ENCODE measurements around the gene GOLGA6L10. TPM values are rescaled to one million over a fixed set of nuclear protein-coding genes. Genes with fewer than 3 reads are reported as not detected.
A peak's percentile ranks its signal among the peaks of the same experiment; 100 is the strongest.
"Not testable (repeated sequence)": the region's sequence is repeated elsewhere in the genome, so short reads cannot be mapped to it uniquely, and the experiment has no call there.

GOLGA6L10 gene
- total RNA-seq, 1 donor from 2014 or later, result 0.84 TPM

GRCh38 chr15:82342632-82343374 is 6.5 kb downstream of the GOLGA6L10 start:
- H3K4me3 ChIP-seq (ENCODE audit: low read depth, low read length); H3K27me3 ChIP-seq (ENCODE audit: control insufficient read depth, insufficient read depth, low read length); DNase-seq (ENCODE audit: low read depth); H3K36me3 ChIP-seq (ENCODE audit: control insufficient read depth, insufficient read depth, low read length): not testable (repeated sequence)
- TF ChIP-seq CTCF (IDR thresholded peaks at IDR 0.05; ENCODE audit: insufficient read depth, low read length, poor library complexity, severe bottlenecking), result peak; percentile 21

GRCh38 chr15:82338573-82338972 is 10.7 kb downstream of the GOLGA6L10 start:
- not testable (repeated sequence) for H3K4me3 ChIP-seq (ENCODE audit: low read depth, low read length); H3K36me3 ChIP-seq (ENCODE audit: control insufficient read depth, insufficient read depth, low read length); H3K27me3 ChIP-seq (ENCODE audit: control insufficient read depth, insufficient read depth, low read length); DNase-seq (ENCODE audit: low read depth)

GRCh38 chr15:82338053-82338452 is 11.2 kb downstream of the GOLGA6L10 start:
- not testable (repeated sequence) for DNase-seq (ENCODE audit: low read depth); H3K4me3 ChIP-seq (ENCODE audit: low read depth, low read length); H3K27me3 ChIP-seq (ENCODE audit: control insufficient read depth, insufficient read depth, low read length); H3K36me3 ChIP-seq (ENCODE audit: control insufficient read depth, insufficient read depth, low read length)

GRCh38 chr15:82337051-82337450 is 12.2 kb downstream of the GOLGA6L10 start:
- H3K36me3 ChIP-seq (ENCODE audit: control insufficient read depth, insufficient read depth, low read length); DNase-seq (ENCODE audit: low read depth); H3K27me3 ChIP-seq (ENCODE audit: control insufficient read depth, insufficient read depth, low read length); H3K4me3 ChIP-seq (ENCODE audit: low read depth, low read length): not testable (repeated sequence)

GRCh38 chr15:82336180-82336647 is 13.1 kb downstream of the GOLGA6L10 start:
- H3K36me3 ChIP-seq (ENCODE audit: control insufficient read depth, insufficient read depth, low read length); DNase-seq (ENCODE audit: low read depth); H3K27me3 ChIP-seq (ENCODE audit: control insufficient read depth, insufficient read depth, low read length); H3K4me3 ChIP-seq (ENCODE audit: low read depth, low read length): not testable (repeated sequence)

- DNase-seq (ENCODE audit: low read depth); H3K36me3 ChIP-seq (ENCODE audit: control insufficient read depth, insufficient read depth, low read length); H3K4me3 ChIP-seq (ENCODE audit: low read depth, low read length); H3K27me3 ChIP-seq (ENCODE audit: control insufficient read depth, insufficient read depth, low read length): not testable (repeated sequence)
Observed at GRCh38 chr15:82335006-82335405, 14.3 kb downstream of the GOLGA6L10 start.

GRCh38 chr15:82334554-82334932 is 14.7 kb downstream of the GOLGA6L10 start:
- not testable (repeated sequence) for DNase-seq (ENCODE audit: low read depth); H3K27me3 ChIP-seq (ENCODE audit: control insufficient read depth, insufficient read depth, low read length); H3K4me3 ChIP-seq (ENCODE audit: low read depth, low read length); H3K36me3 ChIP-seq (ENCODE audit: control insufficient read depth, insufficient read depth, low read length)

- H3K36me3 ChIP-seq (ENCODE audit: control insufficient read depth, insufficient read depth, low read length); H3K27me3 ChIP-seq (ENCODE audit: control insufficient read depth, insufficient read depth, low read length); H3K4me3 ChIP-seq (ENCODE audit: low read depth, low read length); DNase-seq (ENCODE audit: low read depth): not testable (repeated sequence)
Observed at GRCh38 chr15:82333603-82334553, 15.4 kb downstream of the GOLGA6L10 start.

- H3K4me3 ChIP-seq (ENCODE audit: low read depth, low read length); DNase-seq (ENCODE audit: low read depth); H3K27me3 ChIP-seq (ENCODE audit: control insufficient read depth, insufficient read depth, low read length); H3K36me3 ChIP-seq (ENCODE audit: control insufficient read depth, insufficient read depth, low read length): not testable (repeated sequence)
Observed at GRCh38 chr15:82332711-82333602, 16.3 kb downstream of the GOLGA6L10 start.

- H3K4me3 ChIP-seq (ENCODE audit: low read depth, low read length); H3K36me3 ChIP-seq (ENCODE audit: control insufficient read depth, insufficient read depth, low read length); H3K27me3 ChIP-seq (ENCODE audit: control insufficient read depth, insufficient read depth, low read length); DNase-seq (ENCODE audit: low read depth): not testable (repeated sequence)
Observed at GRCh38 chr15:82331576-82332304, 17.5 kb downstream of the GOLGA6L10 start.

GRCh38 chr15:82330921-82331320 is 18.4 kb downstream of the GOLGA6L10 start:
- not testable (repeated sequence) for H3K36me3 ChIP-seq (ENCODE audit: control insufficient read depth, insufficient read depth, low read length); DNase-seq (ENCODE audit: low read depth); H3K27me3 ChIP-seq (ENCODE audit: control insufficient read depth, insufficient read depth, low read length); H3K4me3 ChIP-seq (ENCODE audit: low read depth, low read length)

- not testable (repeated sequence) for DNase-seq (ENCODE audit: low read depth); H3K27me3 ChIP-seq (ENCODE audit: control insufficient read depth, insufficient read depth, low read length); H3K36me3 ChIP-seq (ENCODE audit: control insufficient read depth, insufficient read depth, low read length); H3K4me3 ChIP-seq (ENCODE audit: low read depth, low read length)
Observed at GRCh38 chr15:82329039-82329438, 20.2 kb downstream of the GOLGA6L10 start.
